Midbrain (tissue), 1 donor: ENCODE measurements around the gene NRG3.

Experiments
- DNase-seq: peaks from one replicate; lab custom pipeline; 2025; lab: John Stamatoyannopoulos, UW

Gene NRG3

DNA sequence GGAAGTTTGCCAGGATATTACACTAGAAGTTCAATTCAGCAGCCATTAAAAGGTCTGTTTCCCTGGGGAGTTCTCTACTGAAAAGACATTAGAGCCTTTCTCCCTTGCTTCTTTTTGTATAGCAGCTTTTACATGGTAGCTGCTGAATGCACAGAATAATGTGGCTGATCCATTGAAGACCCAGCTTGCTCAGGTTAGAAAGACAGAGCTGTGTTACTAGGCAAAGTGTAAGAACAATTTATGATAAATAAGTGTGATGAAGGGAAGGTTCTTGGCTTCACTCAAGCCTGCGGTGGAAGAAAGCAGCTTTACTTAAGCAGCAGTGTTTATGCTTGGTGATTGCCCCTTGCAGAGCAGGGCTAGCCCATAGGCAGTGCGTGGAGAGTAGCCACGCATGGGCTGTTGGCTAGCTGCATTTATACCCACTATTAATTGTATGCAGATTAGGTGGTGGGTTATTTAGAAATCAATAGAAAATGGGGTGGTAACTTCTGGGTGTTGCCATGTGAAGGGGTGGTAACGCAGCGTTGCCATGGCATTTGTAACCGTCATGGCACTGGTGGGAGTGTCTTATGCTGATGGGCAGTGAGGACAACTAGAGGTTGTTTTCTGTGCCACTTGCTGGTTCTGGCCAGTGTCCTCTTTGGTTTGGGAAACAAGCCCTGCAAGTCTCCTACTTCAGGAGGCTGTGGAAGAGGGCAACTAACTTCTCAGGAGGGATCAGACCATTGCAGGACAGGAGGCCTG, 942.9 kb downstream of the NRG3 start:
- DNase-seq: no peak

DNA sequence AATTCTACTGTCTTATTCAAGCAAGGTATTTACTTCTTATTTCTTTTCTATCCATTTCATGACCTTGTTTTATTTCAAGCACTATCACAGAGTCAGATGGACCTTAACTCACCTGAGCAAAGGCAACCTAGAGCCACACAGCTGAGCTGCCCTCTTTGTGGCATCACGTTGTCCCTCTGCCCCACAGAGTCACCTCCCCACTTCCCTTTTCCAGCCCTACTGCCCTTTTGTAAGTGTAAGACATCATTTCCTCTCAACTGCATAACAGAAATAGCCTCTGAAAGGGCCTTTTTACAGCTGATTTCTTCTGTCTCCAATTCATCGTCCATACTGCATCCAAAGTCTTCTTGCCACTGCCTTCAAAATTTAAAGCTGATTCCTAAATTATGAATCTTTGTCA, 946.0 kb downstream of the NRG3 start:
- no peak for DNase-seq

DNA sequence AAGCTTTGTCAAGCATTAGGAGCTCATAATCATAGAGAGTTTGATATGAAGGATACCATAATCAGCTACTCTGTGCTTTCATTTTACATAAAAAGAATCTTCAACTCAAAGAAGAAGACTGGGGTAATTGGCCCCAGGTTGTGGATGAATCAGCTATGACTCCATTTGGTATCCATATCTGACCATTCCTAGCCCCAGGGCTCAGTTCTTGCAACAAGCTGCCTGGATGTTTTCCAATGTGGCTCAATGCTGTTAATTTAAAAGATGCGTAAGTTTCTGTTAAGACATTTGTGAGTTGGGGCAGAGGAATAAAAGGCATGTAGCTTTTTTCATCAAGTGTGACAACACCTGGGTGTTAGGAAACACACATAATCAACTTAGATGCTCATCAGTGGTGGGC, 951.1 kb downstream of the NRG3 start:
- no peak for DNase-seq

DNA sequence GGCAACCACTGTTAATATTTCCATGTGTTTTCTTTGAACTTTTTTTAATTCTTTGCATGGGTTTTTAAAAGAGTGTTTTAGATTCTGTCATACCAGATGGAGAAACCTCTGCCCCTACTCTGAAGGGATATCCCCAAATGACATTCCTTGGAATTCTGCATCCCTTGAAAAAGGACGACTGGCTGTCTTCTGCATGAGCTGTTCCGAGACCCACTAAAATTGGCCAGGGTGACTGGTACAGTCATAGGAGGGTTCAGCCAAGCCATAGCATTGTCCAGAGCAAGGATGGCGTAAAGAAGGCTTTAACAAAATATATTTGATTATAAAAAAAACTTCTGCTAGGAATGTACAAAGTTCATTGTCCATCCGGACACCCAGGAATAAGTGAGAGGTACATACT, 952.9 kb downstream of the NRG3 start:
- DNase-seq: no peak

DNA sequence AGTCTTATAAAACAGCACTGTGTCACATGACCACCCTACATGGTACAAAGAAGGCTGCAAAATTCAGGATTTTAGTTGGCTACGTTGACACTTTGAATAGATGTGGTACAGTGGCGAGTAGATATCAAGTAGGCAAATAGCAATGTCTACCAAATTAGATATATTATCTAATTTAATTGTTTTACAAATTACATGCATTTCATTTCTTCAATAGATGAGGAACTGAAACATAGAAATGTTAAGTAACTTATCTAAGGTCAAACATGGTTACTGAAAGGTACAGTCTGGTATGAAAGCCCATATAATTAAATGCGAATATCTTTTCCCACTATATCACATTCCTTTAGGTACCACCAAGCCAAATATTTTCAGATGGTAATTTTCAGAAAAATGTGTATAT, 972.2 kb downstream of the NRG3 start:
- DNase-seq: no peak

DNA sequence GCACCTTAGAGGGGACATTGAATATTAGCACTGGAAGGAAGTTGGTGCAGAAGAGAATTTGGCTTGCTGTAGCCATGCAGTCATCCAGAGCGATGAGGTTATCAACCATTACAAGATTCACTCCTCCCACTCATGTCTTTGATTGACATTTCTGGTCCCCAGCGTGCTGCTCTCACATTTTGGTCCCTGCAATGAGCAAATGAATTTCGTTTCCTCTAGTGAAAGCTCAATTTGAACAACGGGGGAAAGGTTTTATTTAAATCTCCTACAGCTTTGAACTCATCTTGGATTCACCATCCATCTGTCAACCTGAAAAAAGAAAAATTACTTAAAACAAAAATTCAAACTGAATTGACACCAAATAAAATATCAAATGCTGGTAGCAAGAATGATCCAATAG, 975.2 kb downstream of the NRG3 start:
- DNase-seq: no peak

DNA sequence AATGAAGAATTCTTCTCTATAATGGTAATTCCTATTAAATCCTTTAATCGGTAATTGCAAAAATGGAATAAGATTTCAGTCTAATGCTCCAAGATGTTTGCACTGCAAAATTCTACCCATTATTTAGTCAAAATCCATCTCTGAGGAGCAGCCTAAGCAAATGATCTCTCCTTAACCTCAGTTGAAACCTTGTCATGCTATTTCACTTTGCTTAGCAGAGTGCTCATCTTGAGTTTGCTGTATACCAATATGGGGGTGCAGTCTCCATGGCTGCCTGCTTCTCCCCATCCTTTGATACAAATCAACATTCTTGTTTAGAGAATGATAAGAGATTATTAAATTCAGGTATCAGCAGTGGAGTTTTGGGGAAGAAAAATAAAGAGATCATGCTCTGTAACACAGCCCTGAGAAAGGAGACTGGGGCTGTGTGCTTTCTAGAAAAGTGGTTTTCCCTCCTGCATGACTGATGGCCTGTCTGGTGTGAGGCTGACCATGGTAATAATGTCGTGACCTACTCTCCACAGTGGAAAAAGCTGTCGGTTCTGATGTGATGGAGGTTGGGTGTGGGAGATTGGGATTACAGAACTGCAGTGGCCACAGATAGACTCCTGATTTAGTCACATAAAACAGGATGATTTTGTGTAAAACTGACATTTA, 982.1 kb downstream of the NRG3 start:
- DNase-seq: no peak

DNA sequence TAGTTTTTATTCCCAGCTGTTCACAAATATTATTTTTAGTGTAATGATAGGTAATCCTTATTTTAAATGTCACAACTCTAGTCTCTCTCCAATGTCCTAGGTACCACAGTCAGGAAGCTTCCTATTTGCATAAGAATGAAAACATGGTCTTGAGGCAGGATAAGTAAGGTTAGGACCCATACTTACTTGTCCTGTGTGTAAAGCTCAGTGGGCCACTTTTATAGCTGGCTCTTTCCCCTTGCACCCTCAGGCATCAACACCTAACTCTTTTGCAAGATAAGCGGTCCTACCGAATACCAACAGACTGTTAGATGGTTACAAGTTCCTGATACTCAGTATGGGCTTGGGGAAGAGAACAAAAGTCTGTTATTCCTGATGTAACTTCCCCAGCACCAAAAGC, 986.9 kb downstream of the NRG3 start:
- DNase-seq: no peak

DNA sequence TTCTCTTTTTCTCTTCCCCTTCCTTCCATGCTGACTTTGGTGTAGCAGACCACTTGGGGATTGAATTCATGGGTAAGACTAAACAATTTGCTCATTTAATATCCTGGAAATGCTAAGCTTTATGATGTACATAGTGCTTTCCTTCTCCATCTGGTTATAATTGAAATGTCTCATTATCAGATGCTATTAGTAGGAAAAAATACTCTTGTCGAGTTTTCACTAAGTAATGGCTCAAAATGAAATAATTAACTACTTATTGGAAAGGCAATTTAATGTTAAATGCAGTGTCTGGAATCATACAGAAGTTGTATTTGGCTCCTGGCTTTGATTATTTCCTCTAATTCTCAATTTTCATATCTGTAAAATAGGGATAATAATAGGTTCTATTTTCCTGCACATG, 990.4 kb downstream of the NRG3 start:
- DNase-seq: no peak

DNA sequence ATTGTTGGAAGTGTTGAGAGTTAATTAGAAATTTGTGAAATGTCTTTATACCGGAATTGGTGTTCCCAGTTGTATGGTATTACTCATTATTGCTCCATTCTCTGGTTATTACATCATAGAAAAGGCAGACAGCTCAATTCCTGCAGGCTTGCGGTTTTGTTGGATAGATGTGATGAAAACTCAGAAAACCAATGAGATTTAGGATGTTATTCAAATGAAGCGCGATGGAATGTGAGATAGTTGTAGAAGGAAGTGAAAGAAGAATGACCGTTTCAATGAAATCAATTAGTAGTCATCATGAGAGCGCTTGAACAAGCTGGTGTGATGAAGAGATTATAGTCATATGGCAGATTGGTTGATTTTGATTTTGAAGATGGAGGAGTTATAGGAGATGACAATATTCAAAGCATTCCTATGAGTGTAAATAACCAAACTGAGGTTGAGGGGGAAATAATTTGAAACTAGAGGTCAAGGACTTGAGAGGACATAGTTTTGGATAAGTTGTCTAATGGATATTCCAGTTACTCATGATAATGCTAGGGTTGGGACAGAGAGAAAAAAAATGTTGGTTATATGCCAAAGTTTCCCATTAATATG, 991.5 kb downstream of the NRG3 start:
- DNase-seq: no peak

DNA sequence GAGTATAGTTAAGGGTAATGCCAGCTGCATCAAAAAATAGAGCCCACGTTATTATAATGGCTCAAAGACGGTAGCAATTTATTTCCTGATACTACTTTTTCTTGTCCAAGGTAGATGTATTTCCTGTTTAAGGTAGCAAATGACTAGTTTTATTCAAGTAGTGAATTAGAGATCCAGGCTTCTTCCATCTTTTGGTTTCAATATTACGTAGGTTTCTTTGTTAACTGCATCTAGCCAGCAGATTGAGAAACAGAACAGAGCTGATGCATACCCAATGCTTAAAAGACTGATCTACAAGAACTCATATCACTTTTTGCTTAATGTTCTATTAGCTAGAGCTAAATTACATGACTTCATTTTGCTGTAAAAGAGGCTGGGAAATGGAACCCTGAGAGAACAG, 992.1 kb downstream of the NRG3 start:
- DNase-seq: no peak

DNA sequence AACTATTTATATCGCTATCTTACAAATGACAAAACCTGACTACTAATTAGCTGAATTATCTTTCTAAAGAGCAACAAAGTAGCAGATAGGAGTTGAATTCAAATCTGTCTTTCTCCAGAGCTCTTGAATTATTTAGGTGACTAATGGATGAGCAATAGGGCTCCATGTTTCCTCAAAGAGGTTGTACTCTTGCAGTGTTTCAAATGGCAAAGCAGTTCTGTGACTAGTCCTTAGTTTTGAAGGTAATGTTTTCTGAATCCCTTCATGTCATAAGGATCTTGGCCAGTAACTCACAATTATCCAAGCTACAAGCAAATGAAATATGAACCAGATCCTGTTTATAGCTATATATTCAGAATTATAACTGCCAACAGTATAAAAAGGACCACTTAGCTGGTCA, 999.7 kb downstream of the NRG3 start:
- DNase-seq: no peak

DNA sequence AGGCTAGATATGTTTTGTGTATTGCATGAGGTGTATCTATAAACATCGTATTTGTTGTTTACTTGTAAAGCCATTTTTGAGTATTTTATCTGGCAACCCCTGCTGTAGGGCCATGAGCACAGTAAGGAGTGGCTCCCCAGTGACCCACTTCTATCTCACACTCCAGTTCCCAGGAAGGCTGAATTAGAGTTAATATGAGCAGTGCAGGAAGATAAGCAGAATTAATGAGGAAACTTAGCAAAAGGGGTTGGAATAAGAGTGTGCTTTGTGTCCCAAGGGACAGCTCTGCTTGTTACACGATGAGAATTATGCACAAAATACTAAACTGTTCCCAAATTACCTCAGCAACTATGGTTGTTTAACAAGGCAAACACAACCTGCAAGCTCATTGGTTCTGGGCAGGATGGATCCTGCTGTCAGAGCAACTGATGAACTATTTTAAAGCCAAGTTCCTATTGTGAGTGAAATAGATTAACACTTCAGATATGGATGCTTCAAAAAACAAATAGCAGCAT, 1005.8 kb downstream of the NRG3 start:
- no peak for DNase-seq

DNA sequence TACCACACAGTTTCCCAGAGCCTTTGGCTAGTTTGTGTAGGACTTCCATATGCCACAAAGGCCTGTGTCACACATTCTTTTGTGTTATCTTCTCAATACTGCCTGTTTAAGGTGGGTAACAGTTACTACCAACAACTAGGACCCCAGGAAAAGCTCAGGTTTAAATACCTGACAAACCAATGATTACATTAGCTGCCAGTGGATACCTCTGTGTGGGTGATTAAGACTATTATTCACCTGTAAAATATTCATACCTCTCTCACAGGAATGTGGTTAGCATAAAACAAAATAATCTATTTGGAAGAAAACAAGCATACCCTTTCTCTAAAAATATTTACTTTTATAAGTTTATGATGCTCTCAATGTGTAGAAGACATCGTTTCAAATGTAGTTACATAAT, 1007.7 kb downstream of the NRG3 start:
- no peak for DNase-seq

DNA sequence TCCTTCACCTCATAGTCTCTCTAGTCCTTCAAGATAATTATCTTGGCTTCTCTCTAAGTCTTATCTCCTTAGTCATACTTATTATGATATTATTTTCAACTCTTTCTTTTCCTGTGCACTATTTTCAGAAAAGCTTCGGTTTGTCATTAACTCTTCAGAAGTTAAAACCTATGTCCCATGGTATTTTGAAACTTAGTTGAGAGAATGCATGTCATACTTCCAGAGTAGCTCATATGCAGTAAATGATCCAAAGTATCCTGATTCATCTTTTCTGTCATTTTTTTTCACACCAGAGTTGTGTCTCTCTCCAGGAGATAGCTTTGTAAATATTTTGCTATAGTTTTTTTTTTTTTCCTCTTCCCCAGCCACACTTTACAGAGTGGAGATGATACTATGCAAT, 1008.6 kb downstream of the NRG3 start:
- no peak for DNase-seq

DNA sequence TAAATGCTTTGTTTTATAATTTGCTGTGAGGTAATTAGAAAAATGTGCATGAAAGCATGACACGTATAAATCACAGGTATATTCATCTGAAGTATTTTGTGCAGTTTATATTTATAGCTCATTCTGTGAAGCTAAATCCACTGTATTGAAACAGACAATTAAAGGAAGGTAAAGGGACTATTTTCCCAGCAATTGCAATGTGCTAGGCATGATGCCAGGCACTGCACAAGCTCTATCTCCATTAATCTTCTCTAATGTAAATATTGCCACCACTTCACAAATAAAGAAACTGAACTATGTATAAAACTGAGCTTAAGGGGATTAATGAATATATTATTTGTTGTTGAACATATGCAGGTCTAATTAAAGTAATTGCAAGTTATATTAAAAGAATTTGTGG, 1012.5 kb downstream of the NRG3 start:
- DNase-seq: no peak

DNA sequence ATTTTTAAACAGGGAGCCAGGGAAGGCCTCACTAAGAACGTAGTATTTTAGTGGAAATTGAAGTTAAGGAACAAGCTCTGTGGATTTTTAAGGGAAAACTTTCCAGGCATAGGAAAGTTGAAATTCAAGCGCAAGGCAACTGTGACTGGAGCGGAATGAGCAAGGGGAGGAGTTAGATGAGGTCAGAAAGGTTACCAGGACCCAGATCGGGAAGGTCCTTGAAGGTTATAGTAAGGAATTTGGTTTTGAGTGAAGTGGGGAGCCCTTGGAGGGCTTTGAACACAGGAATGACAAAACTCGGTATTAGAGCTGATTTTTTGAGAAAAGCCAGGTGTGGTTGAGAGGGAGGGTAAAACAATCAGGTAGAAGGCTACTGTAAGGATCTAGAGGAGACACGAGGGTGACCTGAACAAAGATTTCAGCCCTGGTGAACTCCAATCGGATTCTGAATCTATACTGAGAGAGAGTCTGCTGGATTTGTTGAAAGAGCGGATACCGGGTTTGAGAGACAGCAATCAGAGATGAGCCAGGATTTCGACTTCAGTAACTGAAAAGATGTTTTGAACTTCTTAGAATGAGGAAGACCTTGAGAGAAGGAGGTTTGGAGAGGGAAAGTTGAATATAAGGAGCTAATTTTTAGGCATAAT, 1013.9 kb downstream of the NRG3 start:
- DNase-seq: no peak

DNA sequence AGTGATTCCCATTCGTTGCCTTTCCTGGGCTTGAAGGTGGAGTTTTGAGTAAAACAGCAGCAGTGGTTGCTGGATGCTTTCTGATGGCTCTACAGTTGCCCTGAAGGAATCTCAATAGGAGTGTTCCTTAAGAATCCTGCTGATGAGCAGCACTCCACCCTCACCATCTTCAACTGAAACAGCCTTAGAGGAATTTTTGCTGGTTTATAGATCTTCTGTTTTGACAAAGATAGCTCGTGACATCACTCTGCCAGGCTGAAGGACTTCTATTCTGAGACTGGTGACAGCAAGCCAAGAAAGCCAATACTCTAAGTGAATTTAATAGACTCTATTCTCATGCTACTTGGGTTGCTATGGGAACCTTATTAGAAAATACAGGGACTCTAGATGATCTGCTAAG, 1014.7 kb downstream of the NRG3 start:
- no peak for DNase-seq

DNA sequence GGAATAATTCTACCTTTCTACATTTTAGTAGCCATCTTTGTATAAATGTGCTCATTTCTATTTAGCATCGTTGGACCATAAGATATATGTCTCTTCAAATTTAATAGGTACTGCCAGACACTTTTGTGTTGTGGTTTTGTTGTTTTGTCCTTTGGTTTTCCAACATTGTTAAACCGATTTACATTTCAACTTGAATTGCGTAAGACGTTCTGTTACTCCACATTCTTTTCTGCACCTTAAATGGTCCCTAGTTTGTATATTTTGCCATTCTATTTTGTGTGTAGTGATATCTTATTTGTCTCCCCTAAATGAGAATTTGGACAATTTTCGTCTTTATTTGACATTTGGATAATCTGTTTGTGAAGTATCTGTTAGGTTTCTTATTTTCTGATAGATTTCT, 1015.6 kb downstream of the NRG3 start:
- DNase-seq: no peak

DNA sequence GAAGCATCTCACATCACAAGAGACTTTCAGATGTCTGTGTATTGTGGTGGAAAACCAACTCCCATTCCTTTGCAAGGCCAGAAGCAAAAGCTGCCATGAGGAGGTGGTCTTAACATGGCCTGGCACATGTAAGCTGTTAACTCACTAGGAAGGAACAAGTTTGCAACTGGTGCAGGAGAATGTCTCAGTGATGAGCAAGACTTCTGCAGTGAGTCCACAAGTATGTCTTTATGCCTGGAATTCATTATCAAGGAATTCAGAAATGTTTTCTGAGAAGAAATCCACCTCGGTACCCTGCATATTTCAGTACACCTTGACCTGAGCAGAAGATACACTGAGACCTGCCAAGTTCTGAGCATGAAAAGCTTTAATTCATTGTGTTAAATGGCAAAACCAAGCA, 1033.1 kb downstream of the NRG3 start:
- no peak for DNase-seq

DNA sequence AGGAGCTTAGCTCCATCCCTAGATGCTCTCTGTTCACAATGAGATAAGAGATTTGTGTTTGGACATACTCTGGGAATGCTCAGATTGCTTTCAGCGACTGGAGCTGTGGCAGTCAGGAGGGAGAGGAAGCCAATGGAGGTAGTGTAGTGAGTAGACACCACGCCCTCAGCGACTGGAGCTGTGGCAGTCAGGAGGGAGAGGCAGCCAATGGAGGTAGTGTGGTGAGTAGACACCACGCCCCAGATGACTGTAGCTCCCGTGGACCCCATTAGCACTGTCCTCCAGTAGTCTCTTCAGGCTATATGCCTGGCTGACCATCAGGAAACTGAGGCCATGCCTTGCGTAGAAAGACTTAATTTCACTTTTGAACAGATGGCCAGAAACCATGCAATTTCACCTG, 1033.8 kb downstream of the NRG3 start:
- no peak for DNase-seq

DNA sequence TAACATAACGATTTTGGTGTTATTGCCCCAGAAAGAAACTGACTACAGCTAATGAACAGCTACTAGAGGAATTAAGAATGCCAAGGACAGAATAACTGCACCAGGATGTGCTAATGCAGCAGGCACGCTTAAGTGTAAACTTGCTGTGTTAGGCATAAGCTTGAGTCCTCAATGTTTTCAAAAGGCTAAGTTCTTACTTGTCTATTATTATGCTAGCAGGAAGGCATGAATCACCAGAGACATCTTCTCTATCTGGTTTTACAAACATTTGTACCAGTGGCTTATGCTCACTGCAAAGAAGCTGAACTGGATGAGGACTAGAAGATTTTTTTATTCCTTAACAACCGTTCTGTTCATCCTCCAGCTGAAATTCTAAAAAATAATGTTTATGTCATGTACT, 1035.3 kb downstream of the NRG3 start:
- no peak for DNase-seq

DNA sequence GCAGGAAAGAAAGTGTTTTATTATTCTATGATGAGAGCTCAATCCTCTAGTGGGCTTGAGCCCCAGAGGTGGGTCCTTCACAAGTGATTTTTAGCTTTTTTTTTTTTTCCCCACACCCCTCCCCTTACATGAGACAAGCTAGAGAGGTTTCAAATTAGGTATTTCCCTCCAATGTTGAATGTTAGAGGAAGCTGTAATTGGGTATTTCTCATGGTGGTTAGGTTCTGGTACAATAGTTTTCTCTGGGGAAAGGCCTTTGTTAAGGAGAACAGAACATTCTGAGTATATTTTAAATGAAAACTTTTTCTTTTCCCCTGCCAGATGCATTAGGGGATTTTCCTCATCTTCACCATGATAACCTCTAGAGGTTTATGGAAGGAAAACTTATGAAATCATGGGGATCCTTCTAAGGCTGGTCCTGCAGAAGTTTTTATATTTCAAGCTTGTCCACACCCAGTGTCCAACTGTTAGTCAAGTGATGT, 1039.7 kb downstream of the NRG3 start:
- no peak for DNase-seq
